GF-D8 (cell line): ENCODE measurements around the gene ATP8B3.

Experiments
- DNase-seq: peaks from one replicate; lab custom pipeline; 2025; lab: John Stamatoyannopoulos, UW

The ATP8B3 gene

GRCh38 chr19:1836458-1837221 is 24.6 kb upstream of the ATP8B3 start:
- no peak for DNase-seq

- no peak for DNase-seq
Observed at GRCh38 chr19:1833540-1833939, 21.5 kb upstream of the ATP8B3 start.

GRCh38 chr19:1832046-1832663 is 20.1 kb upstream of the ATP8B3 start:
- DNase-seq: no peak

GRCh38 chr19:1830978-1831377 is 18.9 kb upstream of the ATP8B3 start:
- DNase-seq: no peak

- DNase-seq: no peak
Observed at GRCh38 chr19:1830568-1830967, 18.5 kb upstream of the ATP8B3 start.

- no peak for DNase-seq
Observed at GRCh38 chr19:1829958-1830357, 17.9 kb upstream of the ATP8B3 start.

GRCh38 chr19:1828279-1829238 is 16.5 kb upstream of the ATP8B3 start:
- no peak for DNase-seq

- DNase-seq: no peak
Observed at GRCh38 chr19:1827566-1828278, 15.6 kb upstream of the ATP8B3 start.

- DNase-seq: no peak
Observed at GRCh38 chr19:1826557-1827521, 14.8 kb upstream of the ATP8B3 start.

GRCh38 chr19:1825909-1826556 is 14.0 kb upstream of the ATP8B3 start:
- DNase-seq: no peak

- DNase-seq: no peak
Observed at GRCh38 chr19:1824252-1824622, 12.2 kb upstream of the ATP8B3 start.

- no peak for DNase-seq
Observed at GRCh38 chr19:1823539-1824251, 11.6 kb upstream of the ATP8B3 start.

- no peak for DNase-seq
Observed at GRCh38 chr19:1823020-1823419, 10.9 kb upstream of the ATP8B3 start.

- no peak for DNase-seq
Observed at GRCh38 chr19:1822210-1822609, 10.1 kb upstream of the ATP8B3 start.

GRCh38 chr19:1819341-1820255 is 7.5 kb upstream of the ATP8B3 start:
- no peak for DNase-seq

- no peak for DNase-seq
Observed at GRCh38 chr19:1818549-1819195, 6.6 kb upstream of the ATP8B3 start.

GRCh38 chr19:1817553-1818179 is 5.6 kb upstream of the ATP8B3 start:
- no peak for DNase-seq
